H9 (cell line): ENCODE data around the gene P2RX2. TPM values are rescaled to one million over a fixed set of nuclear protein-coding genes. Genes with fewer than 3 reads are reported as not detected.

Experiments
- DNase-seq: peaks from one replicate; pipeline ENCODE4 v3.0.0-alpha.2; 2017
- H2AFZ ChIP-seq: one replicate; pipeline ENCODE4 v1.6.1; 2013; ENCODE audit warnings: mild to moderate bottlenecking, low read length, control low read depth, moderate library complexity
- H2AK5ac ChIP-seq: 2 replicates; pipeline ENCODE4 v1.6.1; 2013; ENCODE audit warnings: low read length, control low read depth, mixed read lengths; ENCODE audit not compliant: insufficient read length
- H2BK120ac ChIP-seq: one replicate; pipeline ENCODE4 v1.6.1; 2013; ENCODE audit warnings: low read depth, mild to moderate bottlenecking, low read length, control low read depth, inconsistent platforms; ENCODE audit not compliant: poor library complexity, severe bottlenecking
- H2BK12ac ChIP-seq: 2 replicates; pipeline ENCODE4 v1.6.1; 2013; ENCODE audit warnings: low read length, control low read depth, mixed read lengths, low read depth; ENCODE audit not compliant: insufficient read length
- H2BK15ac ChIP-seq: 2 replicates; pipeline ENCODE4 v1.6.1; 2013; ENCODE audit warnings: low read depth, low read length, control low read depth
- H2BK20ac ChIP-seq: one replicate; pipeline ENCODE4 v1.6.1; 2013; ENCODE audit warnings: low read depth, mild to moderate bottlenecking, low read length, control low read depth, inconsistent platforms; ENCODE audit not compliant: poor library complexity, severe bottlenecking
- H2BK5ac ChIP-seq: 2 replicates; pipeline ENCODE4 v1.6.1; 2013; ENCODE audit warnings: low read length, control low read depth, mixed read lengths; ENCODE audit not compliant: insufficient read length
- H3K14ac ChIP-seq: 2 replicates; pipeline ENCODE4 v1.6.1; 2013; ENCODE audit warnings: low read length, control low read depth; ENCODE audit not compliant: insufficient read depth
- H3K18ac ChIP-seq: 2 replicates; pipeline ENCODE4 v1.6.1; 2013; ENCODE audit warnings: low read depth, mild to moderate bottlenecking, mixed read lengths, low read length, control low read depth; ENCODE audit not compliant: insufficient read length
- H3K23ac ChIP-seq: 2 replicates; pipeline ENCODE4 v1.6.1; 2013; ENCODE audit warnings: low read length, control low read depth, mixed read lengths, low read depth; ENCODE audit not compliant: insufficient read length
- H3K23me2 ChIP-seq: 2 replicates; pipeline ENCODE4 v1.6.1; 2013; ENCODE audit warnings: low read depth, mild to moderate bottlenecking, mixed read lengths, low read length, control low read depth; ENCODE audit not compliant: insufficient read length, poor library complexity, severe bottlenecking
- H3K27ac ChIP-seq: 2 replicates; pipeline ENCODE4 v1.5.1; 2013; ENCODE audit warnings: low read length, control low read depth, mixed read lengths, low read depth; ENCODE audit not compliant: insufficient read length
- H3K27me3 ChIP-seq: 2 replicates; pipeline ENCODE4 v1.6.1; 2013; ENCODE audit warnings: low read length, control low read depth, inconsistent platforms; ENCODE audit not compliant: insufficient read depth
- H3K4ac ChIP-seq: 2 replicates; pipeline ENCODE4 v1.6.1; 2013; ENCODE audit warnings: low read depth, mild to moderate bottlenecking, control low read depth, inconsistent platforms, low read length, moderate library complexity
- H3K4me1 ChIP-seq: 2 replicates; pipeline ENCODE4 v1.6.1; 2013; ENCODE audit warnings: low read length, control low read depth, inconsistent platforms; ENCODE audit not compliant: insufficient read depth
- H3K4me2 ChIP-seq: 2 replicates; pipeline ENCODE4 v1.6.1; 2013; ENCODE audit warnings: low read length, control low read depth, mixed read lengths; ENCODE audit not compliant: insufficient read length, insufficient read depth
- H3K56ac ChIP-seq: 2 replicates; pipeline ENCODE4 v1.6.1; 2013; ENCODE audit warnings: low read depth, mild to moderate bottlenecking, mixed read lengths, low read length, control low read depth; ENCODE audit not compliant: insufficient read length
- H3K79me1 ChIP-seq: 2 replicates; pipeline ENCODE4 v1.6.1; 2013; ENCODE audit warnings: low read depth, mild to moderate bottlenecking, moderate library complexity, low read length, control low read depth, inconsistent platforms; ENCODE audit not compliant: insufficient read depth, poor library complexity, severe bottlenecking
- H3K79me2 ChIP-seq: 2 replicates; pipeline ENCODE4 v1.6.1; 2013; ENCODE audit warnings: low read length, control low read depth, inconsistent platforms; ENCODE audit not compliant: insufficient read depth
- H3K9ac ChIP-seq: 2 replicates; pipeline ENCODE4 v1.6.1; 2013; ENCODE audit warnings: low read length, control low read depth, mixed read lengths; ENCODE audit not compliant: insufficient read length; ENCODE audit errors: extremely low read depth
- H3K9me3 ChIP-seq: one replicate; pipeline ENCODE4 v1.6.1; 2013; ENCODE audit warnings: low read depth, low read length, inconsistent platforms; ENCODE audit not compliant: control insufficient read depth
- H3T11ph ChIP-seq: one replicate; pipeline ENCODE4 v1.6.1; 2013; ENCODE audit warnings: mild to moderate bottlenecking, low read length, control low read depth, inconsistent platforms
- H4K20me1 ChIP-seq: one replicate; pipeline ENCODE4 v1.6.1; 2013; ENCODE audit not compliant: control insufficient read depth, insufficient read length, insufficient read depth
- H4K5ac ChIP-seq: 2 replicates; pipeline ENCODE4 v1.6.1; 2013; ENCODE audit warnings: low read depth, mild to moderate bottlenecking, mixed read lengths, low read length, control low read depth; ENCODE audit not compliant: insufficient read length
- H4K8ac ChIP-seq: replicated peaks from 2 replicates; pipeline ENCODE4 v1.6.1; 2013; ENCODE audit warnings: low read length, control low read depth, mixed read lengths, low read depth; ENCODE audit not compliant: insufficient read length
- H4K91ac ChIP-seq: 2 replicates; pipeline ENCODE4 v1.6.1; 2013; ENCODE audit warnings: low read depth, mild to moderate bottlenecking, moderate library complexity, mixed read lengths, low read length, control low read depth; ENCODE audit not compliant: insufficient read length
- H3K27ac Mint-ChIP-seq, 3 experiments: 2 replicates in 2 of 3; 3 replicates in 1 of 3; pipeline ENCODE4 v1.8.0; 2020 to 2021; ENCODE audit warnings: mixed read lengths in 3 of 3, mild to moderate bottlenecking in 1 of 3, moderate library complexity in 1 of 3
- H3K27me3 Mint-ChIP-seq: 2 replicates; pipeline ENCODE4 v1.8.0; 2021; ENCODE audit warnings: low read depth, mild to moderate bottlenecking, moderate library complexity, mixed read lengths
- H3K36me3 Mint-ChIP-seq, 3 experiments: 2 replicates in 2 of 3; 3 replicates in 1 of 3; pipeline ENCODE4 v1.8.0; 2020 to 2021; ENCODE audit warnings: low read depth in 3 of 3, mixed read lengths in 3 of 3; ENCODE audit not compliant: insufficient read depth in 1 of 3
- H3K4me1 Mint-ChIP-seq, 2 experiments: 2 replicates each; pipeline ENCODE4 v1.8.0; 2020; ENCODE audit warnings: mixed read lengths in 2 of 2
- H3K4me3 Mint-ChIP-seq, 2 experiments: 2 replicates in 1 of 2; 3 replicates in 1 of 2; pipeline ENCODE4 v1.8.0; 2020 to 2021; ENCODE audit warnings: mild to moderate bottlenecking in 2 of 2, mixed read lengths in 2 of 2, moderate library complexity in 1 of 2
- H3K9me3 Mint-ChIP-seq, 2 experiments: 2 replicates in 1 of 2; 3 replicates in 1 of 2; pipeline ENCODE4 v1.8.0; 2020; ENCODE audit warnings: mild to moderate bottlenecking in 2 of 2, mixed read lengths in 2 of 2, moderate library complexity in 1 of 2
- WGBS: extraction: QIAGEN DNeasy Blood & Tissue Kit; methylation state at CpG from one replicate; pipeline ENCODE4 v1.1.7; 2013; ENCODE audit warnings: missing lambda C conversion rate, low lambda C conversion rate, mixed read lengths; ENCODE audit not compliant: insufficient read length; ENCODE audit errors: extremely low coverage; 5-methylcytosine and 5-hydroxymethylcytosine counted together
- total RNA-seq: library from RNA; stranded (reverse); gene quantifications from 2 replicates; pipeline ENCODE4 v1.2.1, GENCODE V29; 2021
- TF ChIP-seq, protein P1 (sequence below): fragments of 200-600 bp; sonication (generic); conservative IDR thresholded peaks from 3 replicates; pipeline ENCODE4 v1.8.0; 2021; ENCODE audit warnings: antibody characterized with exemption, mild to moderate bottlenecking

The P2RX2 gene
- total RNA-seq, 1 experiment from 2014 or later, result 1.8 TPM

DNA sequence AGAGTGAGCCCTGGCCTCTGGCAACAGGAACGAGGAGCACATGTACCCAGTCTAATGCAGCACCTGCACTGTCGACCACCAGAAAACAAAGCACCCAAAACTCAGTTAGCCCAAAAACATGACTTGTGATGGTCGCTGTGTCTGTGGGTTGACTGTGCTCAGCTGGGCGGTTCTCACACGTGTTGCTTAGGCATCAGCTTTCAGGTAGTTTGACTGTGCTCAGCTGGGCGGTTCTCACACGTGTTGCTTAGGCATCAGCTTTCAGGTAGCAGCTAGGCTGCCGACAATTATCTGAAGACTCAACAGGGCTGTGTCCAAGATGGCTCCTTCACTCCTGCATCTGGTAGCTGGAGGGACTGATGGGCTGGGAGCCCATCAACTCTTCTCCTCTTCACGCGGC lies 7.0 kb upstream of the P2RX2 start:
- H3T11ph ChIP-seq, result no peak overlapping the region
- WGBS, result no CpG with 5 or more reads among the region's 10 CpGs
- H2BK12ac ChIP-seq, result no peak overlapping the region
- Mint-ChIP-seq H3K27ac (no peak overlapping the region), H3K4me1 (no peaks in the 10 kb centered on the region), H3K36me3 (peaks cover 0 to 4% (median 3%) of the 10 kb centered on the region in 3 experiments; a peak in 3 of 7 replicates), H3K27me3 (peaks cover 100% of the 10 kb centered on the region), H3K4me3 (no peak overlapping the region), H3K9me3 (peaks cover 23 to 25% of the 10 kb centered on the region in 2 experiments)
- no peak overlapping the region for H2BK20ac ChIP-seq
- H3K79me1 ChIP-seq, result no peaks in the 10 kb centered on the region
- H4K91ac ChIP-seq, result no peak overlapping the region
- no peak overlapping the region for H3K4me2 ChIP-seq
- no peak overlapping the region for H2AK5ac ChIP-seq
- H3K27ac ChIP-seq, result no peak overlapping the region
- no peak overlapping the region for H2BK5ac ChIP-seq
- no peaks in the 10 kb centered on the region for H4K20me1 ChIP-seq
- no peak overlapping the region for H3K9ac ChIP-seq
- TF ChIP-seq, protein P1, sequence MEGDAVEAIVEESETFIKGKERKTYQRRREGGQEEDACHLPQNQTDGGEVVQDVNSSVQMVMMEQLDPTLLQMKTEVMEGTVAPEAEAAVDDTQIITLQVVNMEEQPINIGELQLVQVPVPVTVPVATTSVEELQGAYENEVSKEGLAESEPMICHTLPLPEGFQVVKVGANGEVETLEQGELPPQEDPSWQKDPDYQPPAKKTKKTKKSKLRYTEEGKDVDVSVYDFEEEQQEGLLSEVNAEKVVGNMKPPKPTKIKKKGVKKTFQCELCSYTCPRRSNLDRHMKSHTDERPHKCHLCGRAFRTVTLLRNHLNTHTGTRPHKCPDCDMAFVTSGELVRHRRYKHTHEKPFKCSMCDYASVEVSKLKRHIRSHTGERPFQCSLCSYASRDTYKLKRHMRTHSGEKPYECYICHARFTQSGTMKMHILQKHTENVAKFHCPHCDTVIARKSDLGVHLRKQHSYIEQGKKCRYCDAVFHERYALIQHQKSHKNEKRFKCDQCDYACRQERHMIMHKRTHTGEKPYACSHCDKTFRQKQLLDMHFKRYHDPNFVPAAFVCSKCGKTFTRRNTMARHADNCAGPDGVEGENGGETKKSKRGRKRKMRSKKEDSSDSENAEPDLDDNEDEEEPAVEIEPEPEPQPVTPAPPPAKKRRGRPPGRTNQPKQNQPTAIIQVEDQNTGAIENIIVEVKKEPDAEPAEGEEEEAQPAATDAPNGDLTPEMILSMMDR, result no peak
- peaks cover 22% of the 10 kb centered on the region for H3K27me3 ChIP-seq
- H3K14ac ChIP-seq, result no peak overlapping the region
- H3K18ac ChIP-seq, result no peak overlapping the region
- H3K4me1 ChIP-seq, result no peaks in the 10 kb centered on the region
- no peak overlapping the region for H4K5ac ChIP-seq
- no peak for DNase-seq
- H3K23ac ChIP-seq, result no peak overlapping the region
- H3K23me2 ChIP-seq, result no peaks in the 10 kb centered on the region
- H4K8ac ChIP-seq, result no peak overlapping the region
- no peaks in the 10 kb centered on the region for H3K79me2 ChIP-seq
- H3K9me3 ChIP-seq, result peaks cover 16% of the 10 kb centered on the region
- H3K4ac ChIP-seq, result no peak overlapping the region
- no peak overlapping the region for H2BK15ac ChIP-seq
- H3K56ac ChIP-seq, result no peak overlapping the region
- no peak overlapping the region for H2AFZ ChIP-seq
- H2BK120ac ChIP-seq, result no peak overlapping the region
